SK-N-SH treated with all-trans-retinoic acid at 6 μM for 48 hours (cell line): ENCODE data around the gene PPP1R1B.

ENCODE experiments used
- ATAC-seq: fragments of 200-7000 bp; cut with Tn5 transposase; 3 replicates; pipeline ENCODE4 v1.9.1; 2020; ENCODE audit warnings: mild to moderate bottlenecking, moderate library complexity
- ARNTL ChIP-seq: fragments of 450-650 bp; formaldehyde crosslinking; IDR thresholded peaks from 2 replicates; pipeline ENCODE4 v1.5.0; 2020; ENCODE audit warnings: low read depth, mild to moderate bottlenecking, moderate library complexity, borderline replicate concordance
- BACH2 ChIP-seq: fragments of 250-450 bp; sonication (Bioruptor Pico); IDR thresholded peaks from 2 replicates; pipeline ENCODE4 v1.9.0; 2021; ENCODE audit warnings: mild to moderate bottlenecking, borderline replicate concordance
- CSDC2 ChIP-seq: fragments of 250-450 bp; sonication (Bioruptor Pico); IDR thresholded peaks from 2 replicates; pipeline ENCODE4 v1.5.0; 2020; ENCODE audit warnings: mild to moderate bottlenecking, moderate library complexity
- ESRRG ChIP-seq: fragments of 250-450 bp; sonication (Bioruptor Pico); IDR thresholded peaks from 2 replicates; pipeline ENCODE4 v1.6.1; 2021; ENCODE audit warnings: mild to moderate bottlenecking
- GLIS3 ChIP-seq: fragments of 250-450 bp; sonication (Bioruptor Pico); IDR thresholded peaks from 2 replicates; pipeline ENCODE4 v1.5.0; 2020; ENCODE audit warnings: mild to moderate bottlenecking, moderate library complexity
- ISL1 ChIP-seq: fragments of 250-450 bp; sonication (Bioruptor Pico); IDR thresholded peaks from 2 replicates; pipeline ENCODE4 v2.1.2; 2022; ENCODE audit warnings: mild to moderate bottlenecking, moderate library complexity
- OSR1 ChIP-seq: fragments of 250-450 bp; sonication (Bioruptor Pico); IDR thresholded peaks from 2 replicates; pipeline ENCODE4 v1.8.0; 2022; ENCODE audit warnings: moderate library complexity, mild to moderate bottlenecking, inconsistent platforms
- PPARA ChIP-seq: fragments of 250-450 bp; sonication (Bioruptor Pico); IDR thresholded peaks from 2 replicates; pipeline ENCODE4 v1.5.0; 2020; ENCODE audit warnings: mild to moderate bottlenecking, borderline replicate concordance
- RARB ChIP-seq: fragments of 250-450 bp; sonication (Bioruptor Pico); IDR thresholded peaks from 2 replicates; pipeline ENCODE4 v1.8.0; 2021; ENCODE audit warnings: mild to moderate bottlenecking, moderate library complexity
- SNAI2 ChIP-seq: fragments of 250-450 bp; sonication (Bioruptor Pico); IDR thresholded peaks from 2 replicates; pipeline ENCODE4 v1.5.0; 2020; ENCODE audit warnings: mild to moderate bottlenecking, moderate library complexity
- TCF4 ChIP-seq: fragments of 250-450 bp; sonication (Bioruptor Pico); IDR thresholded peaks from 2 replicates; pipeline ENCODE4 v1.8.0; 2021; ENCODE audit warnings: mild to moderate bottlenecking, moderate library complexity, borderline replicate concordance
- TOX ChIP-seq: fragments of 250-450 bp; sonication (Bioruptor Pico); IDR thresholded peaks from 2 replicates; pipeline ENCODE4 v1.8.0; 2021; ENCODE audit warnings: mild to moderate bottlenecking, moderate library complexity, borderline replicate concordance
- ZC3H10 ChIP-seq: fragments of 250-450 bp; sonication (Bioruptor Pico); IDR thresholded peaks from 2 replicates; pipeline ENCODE4 v1.5.1; 2021; ENCODE audit warnings: mild to moderate bottlenecking, moderate library complexity
- ZFP3 ChIP-seq: fragments of 250-450 bp; sonication (Bioruptor Pico); IDR thresholded peaks from 2 replicates; pipeline ENCODE4 v1.5.0; 2020; ENCODE audit warnings: mild to moderate bottlenecking, moderate library complexity
- ZFP30 ChIP-seq: fragments of 450-650 bp; formaldehyde crosslinking; IDR thresholded peaks from 2 replicates; pipeline ENCODE4 v1.5.0; 2022; ENCODE audit warnings: mild to moderate bottlenecking, moderate library complexity
- ZNF565 ChIP-seq: fragments of 450-650 bp; formaldehyde crosslinking; conservative IDR thresholded peaks from 2 replicates; pipeline ENCODE4 v1.5.0; 2020; ENCODE audit warnings: low read depth, mild to moderate bottlenecking, moderate library complexity
- ZNF70 ChIP-seq: fragments of 450-650 bp; formaldehyde crosslinking; IDR thresholded peaks from 2 replicates; pipeline ENCODE4 v1.5.0; 2020; ENCODE audit warnings: mild to moderate bottlenecking, moderate library complexity
- ZNF8 ChIP-seq: fragments of 450-650 bp; formaldehyde crosslinking; IDR thresholded peaks from 2 replicates; pipeline ENCODE4 v1.5.0; 2020; ENCODE audit warnings: mild to moderate bottlenecking, moderate library complexity
- TF ChIP-seq, protein P1 (sequence below): fragments of 250-450 bp; sonication (Bioruptor Pico); IDR thresholded peaks from 2 replicates; pipeline ENCODE4 v1.5.0; 2020; ENCODE audit warnings: mild to moderate bottlenecking, moderate library complexity
- TF ChIP-seq, protein P2 (sequence below): fragments of 250-450 bp; sonication (Bioruptor Pico); IDR thresholded peaks from 2 replicates; pipeline ENCODE4 v1.8.0; 2021; ENCODE audit warnings: low read depth, mild to moderate bottlenecking, moderate library complexity, borderline replicate concordance
- TF ChIP-seq, protein P3 (sequence below): fragments of 250-450 bp; sonication (Bioruptor Pico); IDR thresholded peaks from 2 replicates; pipeline ENCODE4 v1.5.1; 2021; ENCODE audit warnings: mild to moderate bottlenecking, moderate library complexity
- TF ChIP-seq, protein P4 (sequence below): fragments of 250-450 bp; sonication (Bioruptor Pico); IDR thresholded peaks from 2 replicates; pipeline ENCODE4 v1.5.1; 2020; ENCODE audit warnings: low read depth, mild to moderate bottlenecking, moderate library complexity

The PPP1R1B gene

DNA sequence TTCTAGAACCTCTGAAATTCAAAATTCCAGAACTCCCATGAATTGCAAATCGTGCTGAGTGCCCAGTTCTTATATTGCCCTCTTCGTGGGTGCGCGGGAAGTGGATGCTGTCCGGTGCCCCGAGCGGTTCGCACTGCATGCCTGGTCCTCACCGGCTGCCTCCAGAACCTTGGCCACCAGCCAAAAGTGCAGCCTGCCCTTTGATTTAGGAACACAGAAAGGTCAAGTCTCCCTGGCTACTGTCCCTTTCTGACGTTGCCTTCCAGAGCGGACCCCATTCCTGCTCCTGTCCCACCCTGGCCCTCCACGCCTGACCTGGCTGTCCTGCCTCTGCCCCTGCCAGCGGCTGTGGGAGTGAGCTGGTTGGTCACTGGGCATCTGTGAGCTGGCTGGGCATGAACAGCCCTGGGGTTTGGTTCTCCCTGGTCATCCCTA is 28.7 kb upstream of the PPP1R1B start:
- peak; percentile 28; the same call in 2 of the 3 replicates for ATAC-seq
- TF ChIP-seq CSDC2 (CRISPR knock-in tag) (no peak), ZNF8 (CRISPR knock-in tag) (no peak), OSR1 (CRISPR knock-in tag) (no peak), BACH2 (CRISPR knock-in tag) (no peak), ZC3H10 (no peak), TCF4 (CRISPR knock-in tag) (no peak), ZFP3 (no peak), ZNF565 (CRISPR knock-in tag) (no peak), ZFP30 (CRISPR knock-in tag) (no peak), PPARA (no peak), ESRRG (CRISPR knock-in tag) (no peak), SNAI2 (CRISPR knock-in tag) (no peak)
- TF ChIP-seq, protein P1, sequence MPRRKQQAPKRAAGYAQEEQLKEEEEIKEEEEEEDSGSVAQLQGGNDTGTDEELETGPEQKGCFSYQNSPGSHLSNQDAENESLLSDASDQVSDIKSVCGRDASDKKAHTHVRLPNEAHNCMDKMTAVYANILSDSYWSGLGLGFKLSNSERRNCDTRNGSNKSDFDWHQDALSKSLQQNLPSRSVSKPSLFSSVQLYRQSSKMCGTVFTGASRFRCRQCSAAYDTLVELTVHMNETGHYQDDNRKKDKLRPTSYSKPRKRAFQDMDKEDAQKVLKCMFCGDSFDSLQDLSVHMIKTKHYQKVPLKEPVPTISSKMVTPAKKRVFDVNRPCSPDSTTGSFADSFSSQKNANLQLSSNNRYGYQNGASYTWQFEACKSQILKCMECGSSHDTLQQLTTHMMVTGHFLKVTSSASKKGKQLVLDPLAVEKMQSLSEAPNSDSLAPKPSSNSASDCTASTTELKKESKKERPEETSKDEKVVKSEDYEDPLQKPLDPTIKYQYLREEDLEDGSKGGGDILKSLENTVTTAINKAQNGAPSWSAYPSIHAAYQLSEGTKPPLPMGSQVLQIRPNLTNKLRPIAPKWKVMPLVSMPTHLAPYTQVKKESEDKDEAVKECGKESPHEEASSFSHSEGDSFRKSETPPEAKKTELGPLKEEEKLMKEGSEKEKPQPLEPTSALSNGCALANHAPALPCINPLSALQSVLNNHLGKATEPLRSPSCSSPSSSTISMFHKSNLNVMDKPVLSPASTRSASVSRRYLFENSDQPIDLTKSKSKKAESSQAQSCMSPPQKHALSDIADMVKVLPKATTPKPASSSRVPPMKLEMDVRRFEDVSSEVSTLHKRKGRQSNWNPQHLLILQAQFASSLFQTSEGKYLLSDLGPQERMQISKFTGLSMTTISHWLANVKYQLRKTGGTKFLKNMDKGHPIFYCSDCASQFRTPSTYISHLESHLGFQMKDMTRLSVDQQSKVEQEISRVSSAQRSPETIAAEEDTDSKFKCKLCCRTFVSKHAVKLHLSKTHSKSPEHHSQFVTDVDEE (CRISPR knock-in tag), result no peak
- TF ChIP-seq, protein P2, sequence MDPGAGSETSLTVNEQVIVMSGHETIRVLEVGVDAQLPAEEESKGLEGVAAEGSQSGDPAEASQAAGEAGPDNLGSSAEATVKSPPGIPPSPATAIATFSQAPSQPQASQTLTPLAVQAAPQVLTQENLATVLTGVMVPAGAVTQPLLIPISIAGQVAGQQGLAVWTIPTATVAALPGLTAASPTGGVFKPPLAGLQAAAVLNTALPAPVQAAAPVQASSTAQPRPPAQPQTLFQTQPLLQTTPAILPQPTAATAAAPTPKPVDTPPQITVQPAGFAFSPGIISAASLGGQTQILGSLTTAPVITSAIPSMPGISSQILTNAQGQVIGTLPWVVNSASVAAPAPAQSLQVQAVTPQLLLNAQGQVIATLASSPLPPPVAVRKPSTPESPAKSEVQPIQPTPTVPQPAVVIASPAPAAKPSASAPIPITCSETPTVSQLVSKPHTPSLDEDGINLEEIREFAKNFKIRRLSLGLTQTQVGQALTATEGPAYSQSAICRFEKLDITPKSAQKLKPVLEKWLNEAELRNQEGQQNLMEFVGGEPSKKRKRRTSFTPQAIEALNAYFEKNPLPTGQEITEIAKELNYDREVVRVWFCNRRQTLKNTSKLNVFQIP, result no peak

DNA sequence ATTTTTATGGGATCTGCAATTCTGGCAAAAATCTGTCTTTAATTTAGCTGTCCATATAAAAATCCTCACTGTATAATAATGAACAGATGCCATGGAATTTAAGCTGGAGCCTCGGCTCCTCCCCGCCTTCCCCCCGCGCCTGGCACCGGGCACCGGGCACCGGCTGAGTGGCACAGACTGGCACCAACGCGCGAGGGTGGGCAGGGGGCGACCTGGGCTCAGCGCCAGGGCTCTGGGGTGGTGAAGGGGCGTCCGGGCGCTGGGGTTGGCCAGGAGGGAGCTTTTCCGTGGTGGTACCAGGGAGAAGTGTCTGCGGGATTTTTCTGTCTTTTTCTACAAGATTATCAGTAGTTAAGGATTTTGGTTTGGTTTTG is 28.1 kb upstream of the PPP1R1B start:
- no peak for TF ChIP-seq ZNF565 (CRISPR knock-in tag)
- TF ChIP-seq ZNF8 (CRISPR knock-in tag), result no peak
- TF ChIP-seq, protein P3, sequence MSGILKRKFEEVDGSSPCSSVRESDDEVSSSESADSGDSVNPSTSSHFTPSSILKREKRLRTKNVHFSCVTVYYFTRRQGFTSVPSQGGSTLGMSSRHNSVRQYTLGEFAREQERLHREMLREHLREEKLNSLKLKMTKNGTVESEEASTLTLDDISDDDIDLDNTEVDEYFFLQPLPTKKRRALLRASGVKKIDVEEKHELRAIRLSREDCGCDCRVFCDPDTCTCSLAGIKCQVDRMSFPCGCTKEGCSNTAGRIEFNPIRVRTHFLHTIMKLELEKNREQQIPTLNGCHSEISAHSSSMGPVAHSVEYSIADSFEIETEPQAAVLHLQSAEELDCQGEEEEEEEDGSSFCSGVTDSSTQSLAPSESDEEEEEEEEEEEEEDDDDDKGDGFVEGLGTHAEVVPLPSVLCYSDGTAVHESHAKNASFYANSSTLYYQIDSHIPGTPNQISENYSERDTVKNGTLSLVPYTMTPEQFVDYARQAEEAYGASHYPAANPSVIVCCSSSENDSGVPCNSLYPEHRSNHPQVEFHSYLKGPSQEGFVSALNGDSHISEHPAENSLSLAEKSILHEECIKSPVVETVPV, result no peak
- no peak for TF ChIP-seq PPARA
- TF ChIP-seq BACH2 (CRISPR knock-in tag), result no peak
- TF ChIP-seq ZC3H10, result no peak
- no peak for TF ChIP-seq TOX (CRISPR knock-in tag)
- TF ChIP-seq ARNTL (CRISPR knock-in tag), result no peak
- TF ChIP-seq, protein P1 (CRISPR knock-in tag), result no peak
- TF ChIP-seq ESRRG (CRISPR knock-in tag), result no peak
- TF ChIP-seq GLIS3, result no peak
- no peak for TF ChIP-seq ISL1 (CRISPR knock-in tag)
- TF ChIP-seq TCF4 (CRISPR knock-in tag), result no peak
- no peak for TF ChIP-seq ZFP3
- no peak for TF ChIP-seq ZNF70 (CRISPR knock-in tag)
- TF ChIP-seq ZFP30 (CRISPR knock-in tag), result no peak
- TF ChIP-seq OSR1 (CRISPR knock-in tag), result no peak
- TF ChIP-seq, all 23 proteins: peak for 0
- peak; percentile 14; the same call in 2 of the 3 replicates for ATAC-seq

DNA sequence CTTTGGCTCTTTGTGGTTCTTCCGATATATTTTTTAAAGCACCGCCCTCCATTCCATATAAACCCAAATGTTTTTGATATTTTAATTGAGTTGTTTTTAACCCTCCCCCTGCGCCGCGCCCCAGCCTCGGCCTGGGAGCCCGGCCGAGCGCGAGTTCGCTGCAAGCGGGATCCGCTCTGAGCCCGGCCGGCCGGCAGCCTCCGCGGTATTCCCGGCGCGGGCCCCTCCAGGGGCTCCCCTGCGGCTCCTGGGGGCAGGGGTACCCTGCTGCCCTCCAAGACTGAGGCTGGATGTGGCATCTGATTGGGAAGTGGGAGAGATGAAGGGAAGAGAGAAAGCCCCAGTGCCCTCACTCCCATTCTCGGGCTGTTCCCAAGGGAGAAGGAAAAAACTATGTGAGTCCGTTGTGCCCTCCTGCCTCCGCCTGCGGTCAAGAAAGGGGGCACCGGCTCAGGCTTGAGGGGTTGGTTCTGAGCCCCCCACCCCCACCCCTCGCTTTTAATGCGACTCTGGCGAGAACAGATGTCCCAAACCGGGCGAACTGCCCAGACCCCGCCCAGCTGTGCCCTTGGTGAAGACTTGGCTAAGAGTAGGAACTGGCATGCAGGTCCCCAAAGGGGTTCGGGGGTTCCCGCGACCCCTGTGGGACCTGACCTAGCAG is 27.6 kb upstream of the PPP1R1B start:
- peak; percentile 35 for ATAC-seq
- TF ChIP-seq TCF4 (CRISPR knock-in tag) (no peak), ARNTL (CRISPR knock-in tag) (no peak), ZFP30 (CRISPR knock-in tag) (no peak), GLIS3 (no peak), RARB (CRISPR knock-in tag) (no peak), CSDC2 (CRISPR knock-in tag) (no peak), ZNF8 (CRISPR knock-in tag) (no peak), ZFP3 (no peak), SNAI2 (CRISPR knock-in tag) (no peak), PPARA (no peak), TOX (CRISPR knock-in tag) (no peak)
- TF ChIP-seq, protein P4, sequence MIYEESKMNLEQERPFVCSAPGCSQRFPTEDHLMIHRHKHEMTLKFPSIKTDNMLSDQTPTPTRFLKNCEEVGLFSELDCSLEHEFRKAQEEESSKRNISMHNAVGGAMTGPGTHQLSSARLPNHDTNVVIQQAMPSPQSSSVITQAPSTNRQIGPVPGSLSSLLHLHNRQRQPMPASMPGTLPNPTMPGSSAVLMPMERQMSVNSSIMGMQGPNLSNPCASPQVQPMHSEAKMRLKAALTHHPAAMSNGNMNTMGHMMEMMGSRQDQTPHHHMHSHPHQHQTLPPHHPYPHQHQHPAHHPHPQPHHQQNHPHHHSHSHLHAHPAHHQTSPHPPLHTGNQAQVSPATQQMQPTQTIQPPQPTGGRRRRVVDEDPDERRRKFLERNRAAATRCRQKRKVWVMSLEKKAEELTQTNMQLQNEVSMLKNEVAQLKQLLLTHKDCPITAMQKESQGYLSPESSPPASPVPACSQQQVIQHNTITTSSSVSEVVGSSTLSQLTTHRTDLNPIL (CRISPR knock-in tag), result no peak
